ENCODE data around the gene KIF26B. TPM values are rescaled to one million over a fixed set of nuclear protein-coding genes. Genes with fewer than 3 reads are reported as not detected.

KIF26B gene
- total and polyA plus RNA-seq, 2 of the 4 experiments (the other 2 are of a cell fraction): 0.53 to 0.54 TPM

- TF ChIP-seq RFX5 (IDR thresholded peaks at IDR 0.05; ENCODE audit: low read depth, low read length): no peak
These were observed 443.9 kb downstream of the KIF26B start (continued) for GRCh38 chr1:245598524-245599305.

- DNase-seq (peak; percentile 94), ATAC-seq (ENCODE audit: low read depth) (peak; percentile 95)
- Histone ChIP-seq H2AK5ac (ENCODE audit: low read depth, low read length) (peak overlapping the region; percentile 21; the same call in 1 of the 2 replicates), H2BK120ac (ENCODE audit: low read depth, low read length) (peak overlapping the region; percentile 79), H3K18ac (ENCODE audit: low read depth, low read length) (peak overlapping the region; percentile 17), H2AK9ac (replicated peaks; ENCODE audit: low read depth, low read length, poor library complexity) (no peak overlapping the region), H3K9me3 (ENCODE audit: control insufficient read depth, insufficient read depth, low read length) (no peaks in the 10 kb centered on the region), H3K4me2 (ENCODE audit: low read depth, low read length) (peak overlapping the region; percentile 5; the same call in 1 of the 2 replicates), H3K27me3 (ENCODE audit: control insufficient read depth, insufficient read depth, low read length) (no peaks in the 10 kb centered on the region), H3K4ac (ENCODE audit: low read depth, low read length) (peak overlapping the region; percentile 82), H4K20me1 (ENCODE audit: insufficient read depth, low read length) (no peaks in the 10 kb centered on the region), H2BK20ac (ENCODE audit: low read depth, low read length) (peak overlapping the region; percentile 45), H2BK15ac (ENCODE audit: low read depth, low read length) (peak overlapping the region; percentile 1; the same call in 1 of the 3 replicates), H4K8ac (ENCODE audit: low read depth in 2 of 2, low read length in 2 of 2) (peak overlapping the region; percentile 24; a peak in 3 of 4 replicates), H2AFZ (replicated peaks; ENCODE audit: low read length, poor library complexity) (peak overlapping the region; percentile 13), H3K79me1 (ENCODE audit: low read depth in 1 of 2, low read length in 2 of 2) (no peaks in the 10 kb centered on the region), H3K9ac (ENCODE audit: low read depth, low read length) (peak overlapping the region; percentile 18; the same call in 1 of the 2 replicates), H3K23ac (ENCODE audit: low read depth, low read length) (0 out of 2 replicates have a peak overlapping the region, but pooled peaks have one; percentile 44), H3K36me3 (ENCODE audit: control insufficient read depth, insufficient read depth, low read length) (peaks cover 1% of the 10 kb centered on the region; the same call in 1 of the 2 replicates), H4K5ac (ENCODE audit: low read depth, low read length) (peak overlapping the region; percentile 32; the same call in 1 of the 2 replicates), H3K27ac (ENCODE audit: insufficient read depth, low read length) (peak overlapping the region; percentile 89; the same call in 1 of the 2 replicates), H3K56ac (ENCODE audit: extremely low read depth, insufficient read depth, low read length) (peak overlapping the region; percentile 26; the same call in 1 of the 2 replicates), H4K91ac (ENCODE audit: insufficient read depth, low read depth, low read length) (peak overlapping the region; percentile 60), H3K4me3 (ENCODE audit: insufficient read depth, low read depth, low read length) (no peak overlapping the region), H3K4me1 (ENCODE audit: control insufficient read depth, insufficient read depth, low read length) (peaks cover 11% of the 10 kb centered on the region), H3K14ac (replicated peaks; ENCODE audit: low read depth, low read length) (peak overlapping the region; percentile 4; the same call in 1 of the 2 replicates), H2BK5ac (ENCODE audit: low read depth, low read length, poor library complexity, severe bottlenecking) (peak overlapping the region; percentile 2), H3K9me1 (ENCODE audit: insufficient read depth, low read length) (peaks cover 8% of the 10 kb centered on the region)
- 29% methylated on average over 1 of the region's 16 CpGs; no CpG with 5 or more reads in 1 of the 2 experiments for WGBS, 2 experiments (ENCODE audit: extremely low coverage in 2 of 2, insufficient read length in 1 of 2)
- in situ Hi-C loops (cut with MboI; ENCODE audit: low sequenced_read_pairs): no loop called here
- intact Hi-C loops (cut with micrococcal nuclease): loop anchor here (2.0 to 10.0 kb wide), 6 partner anchors 82 to 447 kb away; no protein-coding TSS in a partner anchor
- dilution Hi-C loops (cut with HindIII; ENCODE audit: low sequenced_read_pairs, unreplicated experiment): no loop called here
- ChIA-PET POLR2A (ENCODE audit: unreplicated experiment) (no interaction called here), CTCF (interaction anchor here (0.6 to 1.2 kb wide), 2 partner anchors 16 to 400 kb away, joined by 3 to 6 read pairs; no protein-coding TSS in a partner anchor)
- BruUV-seq (replicated peaks): no TSS peak
- TF ChIP-seq NFE2L2 (IDR thresholded peaks at IDR 0.05; ENCODE audit: low read depth, low read length) (no peak), RFX5 (IDR thresholded peaks at IDR 0.05; ENCODE audit: low read depth, low read length) (no peak), CTCF (conservative IDR thresholded peaks at IDR 0.05; ENCODE audit: low read depth, low read length) (no peak), MAFK (IDR thresholded peaks at IDR 0.05; ENCODE audit: low read depth, low read length) (no peak), CEBPB (IDR thresholded peaks at IDR 0.05; ENCODE audit: low read depth, low read length) (peak; percentile 100), POLR2A (IDR thresholded peaks at IDR 0.05; ENCODE audit: low read depth, low read length) (no peak), RAD21 (IDR thresholded peaks at IDR 0.05; ENCODE audit: low read length) (no peak), FOS (IDR thresholded peaks at IDR 0.05; ENCODE audit: low read depth, low read length) (peak; percentile 85), MXI1 (IDR thresholded peaks at IDR 0.05; ENCODE audit: borderline replicate concordance, low read depth, low read length) (peak; percentile 33; the same call in 1 of the 2 replicates), CHD1 (IDR thresholded peaks at IDR 0.05; ENCODE audit: low read depth, low read length) (no peak), USF2 (IDR thresholded peaks at IDR 0.05; ENCODE audit: low read depth, low read length) (no peak)
These were observed 444.8 kb downstream of the KIF26B start for GRCh38 chr1:245599371-245600174.

Measured in IMR-90 (cell line).